Gastrocnemius medialis (tissue), 4 donors: ENCODE data around the gene POLG.

Source experiments
- CTCF ChIP-seq, 5 experiments: fragments of 450-650 bp in 3 of 5; fragments of 200-600 bp in 2 of 5; sonication (generic) in 2 of 5; IDR thresholded peaks in 4 of 5; conservative IDR thresholded peaks in 1 of 5; 1 replicate in 4 of 5; 2 replicates in 1 of 5; pipeline ENCODE4 v1.5.1; 2016 to 2019; ENCODE audit warnings: antibody characterized with exemption in 5 of 5, mild to moderate bottlenecking in 3 of 5, moderate library complexity in 3 of 5
- POLR2A ChIP-seq, 2 donors: fragments of 450-650 bp; IDR thresholded peaks; one replicate each; pipeline ENCODE4 v1.6.1; 2017; ENCODE audit warnings: antibody characterized with exemption in 2 of 2, mild to moderate bottlenecking in 2 of 2, moderate library complexity in 2 of 2

GRCh38 chr15:89303986-89304385 is 30.6 kb downstream of the POLG start:
- no peak for TF ChIP-seq CTCF (IDR thresholded peaks at IDR 0.05 in 4 of 5, conservative IDR thresholded peaks at IDR 0.05 in 1 of 5)
- no peak for TF ChIP-seq POLR2A (IDR thresholded peaks at IDR 0.05)
